Activated CD8-positive, alpha-beta T cell treated with anti-CD3 and anti-CD28 coated beads for 36 hours (primary cell): ENCODE measurements around the gene PALS2. TPM values are rescaled to one million over a fixed set of nuclear protein-coding genes. Genes with fewer than 3 reads are reported as not detected.

ENCODE experiments used
- ATAC-seq: fragments of 200-7000 bp; cut with Tn5 transposase; one replicate; pipeline ENCODE4 v1.10.0; 2021; ENCODE audit warnings: mild to moderate bottlenecking, moderate library complexity
- CTCF ChIA-PET: fragments of 350-600 bp; sonication (Branson Sonifier 250); formaldehyde crosslinking; loops from one replicate; lab custom pipeline; 2021; ENCODE audit warnings: antibody characterized with exemption; lab: Charles Lee
- POLR2A ChIA-PET: fragments of 350-600 bp; sonication (Branson Sonifier 250); formaldehyde crosslinking; loops from one replicate; lab custom pipeline; 2021; ENCODE audit warnings: antibody characterized with exemption; lab: Charles Lee
- DNase-seq: peaks from one replicate; pipeline ENCODE4 v3.0.0-alpha.2; 2020
- H3K27ac Mint-ChIP-seq: one replicate; pipeline ENCODE4 v1.8.0; 2021; ENCODE audit warnings: mild to moderate bottlenecking, mixed read lengths
- H3K27me3 Mint-ChIP-seq: one replicate; pipeline ENCODE4 v1.8.0; 2021; ENCODE audit warnings: mixed read lengths
- H3K36me3 Mint-ChIP-seq: one replicate; pipeline ENCODE4 v1.8.0; 2021; ENCODE audit warnings: low read depth, mixed read lengths
- H3K4me1 Mint-ChIP-seq: one replicate; pipeline ENCODE4 v1.8.0; 2021; ENCODE audit warnings: low read depth, mixed read lengths
- H3K4me3 Mint-ChIP-seq: one replicate; pipeline ENCODE4 v1.8.0; 2021; ENCODE audit warnings: mild to moderate bottlenecking, moderate library complexity, mixed read lengths
- H3K9me3 Mint-ChIP-seq: one replicate; pipeline ENCODE4 v1.8.0; 2021; ENCODE audit warnings: mixed read lengths
- intact Hi-C: fragments of 100-400 bp; cut with micrococcal nuclease; formaldehyde crosslinking; loops from one replicate; pipeline ENCODE4 v1.10.0; 2022
- total RNA-seq, 2 experiments: library from RNA; stranded (reverse); gene quantifications; one replicate each; pipeline ENCODE4 v1.2.3, GENCODE V29; 2021
- TF ChIP-seq, protein P1 (sequence below): fragments of 200-600 bp; IDR thresholded peaks from one replicate; pipeline ENCODE4 v1.8.0; 2022; ENCODE audit warnings: antibody characterized with exemption, mild to moderate bottlenecking

Gene PALS2
- total RNA-seq, 2 experiments from 2014 or later = 32.6 to 40.4 TPM

DNA sequence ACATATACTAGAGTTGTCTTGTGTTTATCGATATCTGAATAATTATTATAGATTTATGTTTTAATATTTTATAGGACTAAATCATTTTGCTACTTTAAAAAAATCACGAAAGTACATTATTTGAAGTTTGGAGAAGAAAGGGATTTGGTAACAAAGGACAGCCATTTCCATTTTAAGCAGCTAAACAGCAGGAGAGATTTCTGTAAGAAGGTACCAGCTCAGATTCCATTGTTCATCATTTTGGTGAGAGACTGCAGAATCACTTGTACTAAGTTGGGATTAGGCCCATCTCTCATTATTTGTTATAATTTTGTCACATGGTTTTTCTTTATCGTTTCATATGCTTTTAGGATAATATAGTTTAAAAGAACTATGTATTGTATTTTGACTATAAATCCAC, 46.7 kb downstream of the PALS2 start:
- CTCF ChIA-PET = interaction anchor here (1.7 kb wide), 1 partner anchor 139 kb away, joined by 3 read pairs; no protein-coding TSS in a partner anchor
- no peaks in the 10 kb centered on the region for H3K27me3 Mint-ChIP-seq

DNA sequence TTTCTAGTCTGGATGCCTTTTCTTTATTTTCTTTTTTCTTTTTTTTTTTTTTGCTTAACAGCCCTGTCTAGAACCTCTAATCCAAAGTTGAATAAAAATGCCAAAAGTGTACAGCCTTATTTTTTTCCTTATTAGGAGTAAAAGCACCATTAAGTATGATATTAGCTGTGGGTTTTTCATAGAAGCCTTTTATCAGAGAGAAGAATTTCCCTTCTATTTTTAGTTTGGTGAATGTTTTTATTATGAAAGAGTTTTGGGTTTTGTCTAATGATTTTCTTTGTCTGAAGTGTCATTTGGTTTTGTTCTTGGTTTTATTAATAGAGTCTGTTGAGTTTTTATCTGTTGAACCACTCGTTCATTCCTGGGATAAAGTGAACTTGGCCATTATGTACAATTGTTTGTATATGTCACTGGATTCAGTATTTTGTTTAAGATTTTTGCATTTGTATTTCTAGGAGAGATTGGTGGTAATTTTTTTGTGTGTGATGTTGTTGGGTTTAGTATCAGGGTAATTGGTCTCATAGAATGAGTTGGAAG, 49.5 kb downstream of the PALS2 start:
- H3K4me3 Mint-ChIP-seq = no peak overlapping the region
- TF ChIP-seq, protein P1, sequence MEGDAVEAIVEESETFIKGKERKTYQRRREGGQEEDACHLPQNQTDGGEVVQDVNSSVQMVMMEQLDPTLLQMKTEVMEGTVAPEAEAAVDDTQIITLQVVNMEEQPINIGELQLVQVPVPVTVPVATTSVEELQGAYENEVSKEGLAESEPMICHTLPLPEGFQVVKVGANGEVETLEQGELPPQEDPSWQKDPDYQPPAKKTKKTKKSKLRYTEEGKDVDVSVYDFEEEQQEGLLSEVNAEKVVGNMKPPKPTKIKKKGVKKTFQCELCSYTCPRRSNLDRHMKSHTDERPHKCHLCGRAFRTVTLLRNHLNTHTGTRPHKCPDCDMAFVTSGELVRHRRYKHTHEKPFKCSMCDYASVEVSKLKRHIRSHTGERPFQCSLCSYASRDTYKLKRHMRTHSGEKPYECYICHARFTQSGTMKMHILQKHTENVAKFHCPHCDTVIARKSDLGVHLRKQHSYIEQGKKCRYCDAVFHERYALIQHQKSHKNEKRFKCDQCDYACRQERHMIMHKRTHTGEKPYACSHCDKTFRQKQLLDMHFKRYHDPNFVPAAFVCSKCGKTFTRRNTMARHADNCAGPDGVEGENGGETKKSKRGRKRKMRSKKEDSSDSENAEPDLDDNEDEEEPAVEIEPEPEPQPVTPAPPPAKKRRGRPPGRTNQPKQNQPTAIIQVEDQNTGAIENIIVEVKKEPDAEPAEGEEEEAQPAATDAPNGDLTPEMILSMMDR = no peak
- no peak overlapping the region for H3K27ac Mint-ChIP-seq
- H3K36me3 Mint-ChIP-seq = peaks cover 33% of the 10 kb centered on the region
- ATAC-seq (no peak), DNase-seq (no peak)
- H3K4me1 Mint-ChIP-seq = peaks cover 18% of the 10 kb centered on the region
- intact Hi-C loops = no loop called here
- ChIA-PET CTCF (no interaction called here), POLR2A (no interaction called here)
- peaks cover 9% of the 10 kb centered on the region for H3K9me3 Mint-ChIP-seq
- no peaks in the 10 kb centered on the region for H3K27me3 Mint-ChIP-seq

More for the DNA sequence above, 46.7 kb downstream of the PALS2 start:
- DNase-seq (no peak), ATAC-seq (no peak)
- H3K4me3 Mint-ChIP-seq = no peak overlapping the region
- intact Hi-C loops = no loop called here
- TF ChIP-seq, protein P1 = no peak
- POLR2A ChIA-PET = no interaction called here
- no peak overlapping the region for H3K27ac Mint-ChIP-seq
- H3K9me3 Mint-ChIP-seq = peaks cover 20% of the 10 kb centered on the region
- peaks cover 18% of the 10 kb centered on the region for H3K4me1 Mint-ChIP-seq
- H3K36me3 Mint-ChIP-seq = peaks cover 24% of the 10 kb centered on the region

Other genes with a start within 250 kb of the PALS2 start
- gene GSDME, start 184.0 kb downstream of the PALS2 start, total RNA-seq = 1 to 10 TPM; 5.2 to 6.1 TPM